Natural killer cell treated with Interleukin-12 subunit alpha and Interleukin-12 subunit beta and Interleukin-15 and Interleukin-18, amount 100 ng/mL, for 72 hours (primary cell): Measurements from ENCODE around the gene MKKS. TPM values are rescaled to one million over a fixed set of nuclear protein-coding genes. Genes with fewer than 3 reads are reported as not detected.
A peak's percentile ranks its signal among the peaks of the same experiment; 100 is the strongest.
"Not testable (repeated sequence)": the region's sequence is repeated elsewhere in the genome, so short reads cannot be mapped to it uniquely, and the experiment has no call there.

ENCODE experiments used
- ATAC-seq, 2 donors: fragments of 150-1000 bp; cut with Tn5 transposase in 1 of 2; sonication (Bioruptor Pico), chemical (Tn5 transposase) in 1 of 2; 2 replicates each; pipeline ENCODE4 v1.10.0; 2021
- DNase-seq: peaks from one replicate; pipeline ENCODE4 v3.0.0; 2022; ENCODE audit warnings: low spot score
- H3K27ac Mint-ChIP-seq, 2 donors: 1 replicate in 1 of 2; 2 replicates in 1 of 2; pipeline ENCODE4 v1.8.0; 2022; ENCODE audit warnings: mixed read lengths in 2 of 2, mild to moderate bottlenecking in 1 of 2, moderate library complexity in 1 of 2
- H3K27me3 Mint-ChIP-seq, 2 donors: 1 replicate in 1 of 2; 2 replicates in 1 of 2; pipeline ENCODE4 v1.8.0; 2022; ENCODE audit warnings: mixed read lengths in 2 of 2
- H3K36me3 Mint-ChIP-seq: one replicate; pipeline ENCODE4 v1.8.0; 2022; ENCODE audit warnings: mixed read lengths
- H3K4me1 Mint-ChIP-seq, 2 donors: 1 replicate in 1 of 2; 2 replicates in 1 of 2; pipeline ENCODE4 v1.8.0; 2022; ENCODE audit warnings: low read depth in 2 of 2, mixed read lengths in 2 of 2, mild to moderate bottlenecking in 1 of 2
- H3K4me3 Mint-ChIP-seq: one replicate; pipeline ENCODE4 v1.8.0; 2022; ENCODE audit warnings: mixed read lengths
- H3K9me3 Mint-ChIP-seq: 2 replicates; pipeline ENCODE4 v1.8.0; 2022; ENCODE audit warnings: mixed read lengths
- total RNA-seq, 2 donors: library from RNA; stranded (reverse); gene quantifications; one replicate each; pipeline ENCODE4 v1.2.3, GENCODE V29; 2022

Gene MKKS
- total RNA-seq, 2 donors from 2014 or later, result 5.6 to 5.7 TPM

DNA sequence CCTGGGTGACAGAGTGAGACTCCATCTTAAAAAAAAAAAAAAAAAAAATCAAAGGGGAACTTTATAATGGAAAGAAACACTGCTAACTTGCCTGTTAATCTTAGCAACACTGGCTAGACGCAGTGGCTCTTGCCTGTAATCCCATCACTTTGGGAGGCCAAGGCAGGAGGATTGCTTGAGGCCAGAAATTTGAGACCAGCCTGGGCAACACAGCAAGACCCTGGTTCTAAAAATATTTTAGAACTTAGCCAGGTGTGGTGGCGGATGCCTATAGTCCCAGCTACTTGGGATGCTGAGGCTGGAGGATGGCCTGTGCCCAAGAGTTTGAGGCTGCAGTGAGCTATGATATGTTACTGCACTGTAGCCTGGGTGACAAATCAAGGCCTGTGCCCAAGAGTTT is 16.8 kb downstream of the MKKS start:
- DNase-seq, H3K4me3 Mint-ChIP-seq, ATAC-seq, H3K36me3 Mint-ChIP-seq, H3K27me3 Mint-ChIP-seq, H3K9me3 Mint-ChIP-seq, H3K4me1 Mint-ChIP-seq: not testable (repeated sequence)
- peak overlapping the region in 1 of 2 donors; percentile 24 for H3K27ac Mint-ChIP-seq

DNA sequence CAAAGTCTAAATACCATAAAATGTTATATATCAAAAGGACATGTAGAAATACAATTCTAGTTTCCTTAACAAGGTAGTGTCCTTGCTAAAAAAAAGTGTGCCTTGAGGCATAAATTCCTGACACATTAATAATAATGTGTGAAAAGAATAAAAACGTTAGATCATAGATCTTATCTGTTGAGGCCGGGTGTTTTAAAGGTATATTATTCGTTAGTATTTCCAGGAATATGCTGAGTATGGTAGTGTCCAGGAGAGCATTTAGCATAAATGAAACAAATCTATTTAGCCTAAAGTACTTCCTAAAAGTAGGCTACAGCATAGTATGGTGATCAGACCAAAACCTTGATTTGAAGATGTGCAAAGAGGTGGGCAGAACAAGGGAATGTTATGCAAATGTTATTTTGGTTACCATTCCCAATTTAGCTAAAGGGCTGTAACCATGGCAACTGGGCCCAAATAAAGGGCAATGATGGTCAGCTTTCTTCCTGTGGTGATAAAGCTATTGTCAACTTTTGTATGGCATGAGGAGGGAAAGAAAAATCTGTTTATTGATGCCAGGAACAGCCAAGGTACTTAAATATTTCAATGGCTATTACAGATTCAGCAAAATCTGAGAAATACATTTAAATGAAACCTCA is 18.9 kb downstream of the MKKS start:
- Mint-ChIP-seq H3K4me3 (no peak overlapping the region), H3K27ac (no peak overlapping the region), H3K27me3 (no peaks in the 10 kb centered on the region), H3K9me3 (no peaks in the 10 kb centered on the region), H3K4me1 (peaks cover 7% of the 10 kb centered on the region in 2 donors), H3K36me3 (peaks cover 7% of the 10 kb centered on the region)
- no peak for DNase-seq
- ATAC-seq, result no peak

DNA sequence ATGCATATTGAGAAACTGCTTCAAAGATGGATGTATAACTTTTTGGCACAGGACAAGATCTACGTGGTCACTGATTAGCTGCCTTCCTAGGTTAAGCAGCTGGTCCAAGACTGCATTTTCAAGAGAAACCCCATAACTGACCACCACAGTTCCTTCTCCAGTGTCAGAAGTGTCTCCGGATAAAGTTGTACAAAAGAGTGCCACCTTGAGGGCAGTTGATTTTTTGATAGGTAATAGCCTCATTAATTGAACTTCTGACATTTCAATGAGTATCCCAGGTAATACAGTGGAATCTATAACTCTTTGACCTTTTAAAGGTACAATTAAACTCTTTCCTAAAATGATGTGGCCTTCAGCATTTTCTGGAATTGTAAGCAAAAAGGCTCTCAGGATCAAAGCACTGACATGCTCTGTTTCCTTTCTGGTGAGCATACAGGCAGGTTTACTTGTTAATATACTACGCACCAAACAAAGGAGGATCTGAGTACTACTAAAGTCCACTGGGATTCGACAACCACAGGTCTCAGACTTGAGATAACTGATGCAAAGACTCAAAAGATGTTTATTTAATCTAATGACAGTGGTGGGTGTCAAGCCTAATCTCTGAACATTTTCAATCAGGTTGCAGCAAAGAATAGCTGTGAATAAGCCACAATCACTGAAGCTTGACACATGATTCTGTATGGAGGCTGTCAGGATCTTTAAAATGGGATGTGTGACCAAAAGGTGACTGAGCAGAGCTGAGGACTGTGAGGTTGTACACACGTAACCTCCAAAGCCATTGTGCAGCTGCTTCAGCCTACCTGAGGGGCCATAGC is 21.2 kb downstream of the MKKS start:
- no peaks in the 10 kb centered on the region for H3K9me3 Mint-ChIP-seq

DNA sequence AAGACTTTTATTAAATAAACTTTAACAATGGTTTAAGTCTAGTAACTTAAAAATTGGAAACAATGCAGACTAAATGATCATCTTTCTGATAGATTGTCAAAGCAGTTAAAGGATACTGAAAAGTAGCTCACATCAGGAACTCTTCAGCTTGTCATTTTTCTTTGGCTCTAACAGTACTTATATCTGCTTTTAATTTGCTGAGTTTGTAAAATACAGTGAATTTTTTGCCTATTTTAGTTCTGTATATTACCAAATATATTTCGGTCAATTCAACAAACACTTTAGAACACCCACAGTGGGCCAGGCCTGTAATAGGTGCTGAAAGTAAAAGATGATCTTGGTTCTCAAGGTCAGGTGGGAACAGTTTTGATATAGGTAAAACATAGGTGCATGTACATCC is 22.3 kb downstream of the MKKS start:
- Mint-ChIP-seq H3K4me1 (peaks cover 0 to 4% of the 10 kb centered on the region in 2 donors), H3K27me3 (no peaks in the 10 kb centered on the region)

More for the DNA sequence above, 21.2 kb downstream of the MKKS start:
- H3K27ac Mint-ChIP-seq, result no peak overlapping the region
- no peaks in the 10 kb centered on the region for H3K27me3 Mint-ChIP-seq
- H3K36me3 Mint-ChIP-seq, result peaks cover 5% of the 10 kb centered on the region
- ATAC-seq, result no peak
- H3K4me1 Mint-ChIP-seq, result peaks cover 5 to 7% of the 10 kb centered on the region in 2 donors
- no peak overlapping the region for H3K4me3 Mint-ChIP-seq
- no peak for DNase-seq

DNA sequence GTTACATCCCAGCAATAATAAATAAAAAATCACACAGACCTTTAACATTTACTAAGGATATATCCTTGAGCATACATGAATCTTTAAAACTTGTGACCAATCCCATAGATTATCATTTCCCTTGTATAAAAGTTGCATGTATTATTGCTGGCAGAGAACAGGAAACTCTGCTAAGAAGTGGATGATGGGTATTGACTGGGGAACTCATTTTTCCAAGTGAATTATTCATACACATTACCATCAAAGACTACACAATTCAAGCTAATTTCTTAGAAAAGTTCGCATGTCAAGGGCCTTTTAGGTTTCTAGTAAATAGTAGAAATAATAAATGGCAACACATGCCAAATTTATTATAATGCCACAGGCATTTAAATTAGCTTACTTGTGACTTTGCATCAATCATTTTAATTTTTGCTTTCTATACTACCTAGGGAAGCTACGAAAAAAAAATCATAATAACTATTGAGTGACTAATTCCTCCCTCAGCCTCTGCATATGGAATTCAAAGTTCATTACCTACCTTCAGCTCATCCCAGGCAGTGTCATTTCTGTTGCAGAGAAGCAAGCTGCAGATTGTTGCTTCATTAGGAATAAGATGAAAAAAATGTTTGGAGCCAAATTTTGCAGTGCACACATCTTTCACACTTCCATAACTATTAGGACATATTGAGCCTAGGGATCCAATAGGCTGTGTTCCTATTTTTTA is 25.8 kb downstream of the MKKS start:
- Mint-ChIP-seq H3K4me3 (no peak overlapping the region), H3K36me3 (no peaks in the 10 kb centered on the region), H3K27ac (no peak overlapping the region), H3K4me1 (peaks cover 0 to 2% of the 10 kb centered on the region in 2 donors), H3K27me3 (no peaks in the 10 kb centered on the region), H3K9me3 (no peaks in the 10 kb centered on the region)
- DNase-seq, result no peak
- no peak for ATAC-seq

More for the DNA sequence above, 22.3 kb downstream of the MKKS start:
- DNase-seq, result no peak
- Mint-ChIP-seq H3K4me3 (no peak overlapping the region), H3K27ac (no peak overlapping the region), H3K36me3 (no peaks in the 10 kb centered on the region), H3K9me3 (no peaks in the 10 kb centered on the region)
- no peak for ATAC-seq

DNA sequence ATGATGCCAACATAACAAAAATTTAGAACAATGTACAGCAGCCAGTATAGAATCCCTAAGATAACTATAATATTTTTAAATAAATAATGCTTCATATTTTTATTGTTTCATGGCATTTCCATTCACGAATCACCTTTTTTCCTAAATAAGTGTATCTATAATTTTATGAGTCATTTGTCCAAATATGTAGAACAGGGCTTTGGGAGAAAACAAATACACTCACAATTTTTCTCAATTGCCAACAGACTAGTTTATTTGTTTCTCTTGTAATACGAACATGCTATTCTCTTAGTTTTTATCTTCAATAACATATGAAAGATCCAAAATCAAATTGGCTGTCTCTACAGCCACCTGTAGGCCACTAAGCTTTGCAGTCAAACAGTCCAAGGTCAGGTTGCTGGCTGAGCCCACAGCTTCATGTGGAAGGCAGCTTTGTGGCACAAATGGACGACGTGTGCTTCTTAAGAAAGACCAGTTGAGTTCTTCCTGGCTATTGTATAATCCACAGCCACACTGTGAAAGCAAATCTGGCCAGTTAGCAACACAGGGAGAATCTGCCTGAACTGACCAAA is 29.0 kb downstream of the MKKS start:
- Mint-ChIP-seq H3K4me1 (peaks cover 0 to 3% of the 10 kb centered on the region in 2 donors), H3K36me3 (no peaks in the 10 kb centered on the region), H3K9me3 (no peaks in the 10 kb centered on the region), H3K27me3 (no peaks in the 10 kb centered on the region), H3K4me3 (no peak overlapping the region), H3K27ac (no peak overlapping the region)
- no peak for ATAC-seq
- no peak for DNase-seq

DNA sequence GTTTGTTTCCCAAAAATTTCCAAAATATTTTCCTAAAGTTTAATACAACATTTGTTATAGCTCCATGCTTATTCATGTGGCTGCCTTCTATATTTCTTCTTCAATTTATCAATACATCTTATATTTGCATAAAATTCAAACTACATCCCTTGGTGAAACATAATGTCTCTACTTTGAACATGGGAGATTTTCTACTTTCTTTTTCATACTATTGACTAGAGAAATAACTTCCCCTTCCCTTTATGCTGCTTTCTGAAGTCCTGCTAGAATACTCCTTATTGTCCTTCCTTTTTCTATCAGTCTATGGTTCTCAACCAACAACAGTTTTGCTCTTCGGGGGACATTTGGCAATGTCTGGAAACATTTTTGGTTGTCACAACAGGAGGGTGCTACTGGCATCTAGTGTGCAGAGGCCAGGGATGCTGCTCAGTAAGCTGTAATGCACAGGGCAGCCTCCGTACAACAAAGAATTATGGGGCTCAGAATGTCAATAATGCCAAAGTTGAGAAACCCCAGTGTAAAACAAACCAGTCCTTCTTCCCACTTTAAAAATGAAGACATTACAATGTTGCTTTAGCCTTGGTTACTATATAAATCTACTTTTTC is 29.9 kb downstream of the MKKS start:
- Mint-ChIP-seq H3K36me3 (no peaks in the 10 kb centered on the region), H3K27me3 (no peaks in the 10 kb centered on the region), H3K9me3 (no peaks in the 10 kb centered on the region), H3K4me3 (no peak overlapping the region), H3K27ac (no peak overlapping the region), H3K4me1 (peaks cover 0 to 3% of the 10 kb centered on the region in 2 donors)
- DNase-seq, result no peak
- ATAC-seq, result no peak

DNA sequence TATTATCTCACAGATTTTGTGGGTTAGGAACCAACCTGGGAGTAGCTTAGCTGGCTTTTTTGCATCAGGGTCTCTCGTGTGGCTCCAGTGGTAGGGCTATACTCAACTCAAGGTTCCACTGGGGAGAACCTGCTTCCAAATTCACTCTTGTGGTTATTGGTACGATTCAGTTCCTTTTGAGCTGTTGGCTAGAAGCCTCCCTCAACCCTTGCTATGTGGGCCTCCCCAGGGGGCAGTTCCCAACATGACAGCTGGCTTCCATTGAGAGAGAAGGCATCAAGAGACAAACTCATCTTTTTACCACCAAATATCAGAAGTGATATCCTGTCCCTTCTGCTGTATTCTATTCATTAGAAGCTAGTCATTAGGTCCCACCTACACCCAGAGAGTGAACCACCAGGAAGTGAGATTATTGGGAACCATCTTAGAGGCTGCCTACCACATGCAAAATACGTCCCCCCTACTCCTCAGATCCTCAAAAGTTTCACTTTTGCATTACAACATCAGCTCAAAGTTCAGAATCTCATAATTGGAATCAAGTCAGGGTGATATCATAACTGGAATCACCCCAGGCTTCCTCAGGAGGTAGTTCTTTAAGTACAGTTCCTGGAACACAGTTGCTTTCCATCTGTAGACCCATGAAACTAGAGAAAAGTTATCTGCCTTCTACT is 30.9 kb downstream of the MKKS start:
- no peaks in the 10 kb centered on the region for H3K9me3 Mint-ChIP-seq
- no peak overlapping the region for H3K27ac Mint-ChIP-seq
- H3K36me3 Mint-ChIP-seq, result no peaks in the 10 kb centered on the region
- ATAC-seq, result no peak
- H3K27me3 Mint-ChIP-seq, result no peaks in the 10 kb centered on the region
- H3K4me1 Mint-ChIP-seq, result peaks cover 0 to 3% of the 10 kb centered on the region in 2 donors
- DNase-seq, result no peak
- no peak overlapping the region for H3K4me3 Mint-ChIP-seq

DNA sequence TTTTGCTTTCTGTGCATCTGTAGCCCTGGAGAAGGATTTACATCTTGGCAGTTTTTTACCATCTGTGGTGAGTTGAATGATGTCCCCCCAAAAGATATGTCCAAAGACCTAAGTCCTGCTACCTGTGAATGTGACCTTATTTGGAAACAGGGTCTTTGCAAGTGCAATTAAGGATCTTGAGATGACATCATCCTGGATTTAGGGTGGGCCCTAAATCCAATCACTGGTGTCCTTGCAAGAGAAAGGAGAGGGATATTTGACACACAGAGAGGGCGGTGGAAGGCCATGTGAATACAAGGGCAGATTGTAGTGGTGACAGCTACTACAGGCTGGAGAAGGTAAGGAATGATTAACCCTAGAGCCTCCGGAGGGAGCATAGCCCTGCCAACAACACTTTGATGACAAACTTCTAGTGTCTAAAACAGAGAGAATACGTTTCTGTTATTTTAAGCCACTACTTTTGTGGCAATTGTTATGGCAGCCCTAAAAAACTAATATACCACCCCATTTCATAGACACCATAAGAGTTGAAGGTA is 35.1 kb downstream of the MKKS start:
- ATAC-seq (no peak), DNase-seq (no peak)
- no peaks in the 10 kb centered on the region for H3K36me3 Mint-ChIP-seq
- no peak overlapping the region for H3K4me3 Mint-ChIP-seq
- no peaks in the 10 kb centered on the region for H3K9me3 Mint-ChIP-seq
- peaks cover 0 to 3% of the 10 kb centered on the region in 2 donors for H3K4me1 Mint-ChIP-seq
- no peak overlapping the region for H3K27ac Mint-ChIP-seq
- H3K27me3 Mint-ChIP-seq, result no peaks in the 10 kb centered on the region

DNA sequence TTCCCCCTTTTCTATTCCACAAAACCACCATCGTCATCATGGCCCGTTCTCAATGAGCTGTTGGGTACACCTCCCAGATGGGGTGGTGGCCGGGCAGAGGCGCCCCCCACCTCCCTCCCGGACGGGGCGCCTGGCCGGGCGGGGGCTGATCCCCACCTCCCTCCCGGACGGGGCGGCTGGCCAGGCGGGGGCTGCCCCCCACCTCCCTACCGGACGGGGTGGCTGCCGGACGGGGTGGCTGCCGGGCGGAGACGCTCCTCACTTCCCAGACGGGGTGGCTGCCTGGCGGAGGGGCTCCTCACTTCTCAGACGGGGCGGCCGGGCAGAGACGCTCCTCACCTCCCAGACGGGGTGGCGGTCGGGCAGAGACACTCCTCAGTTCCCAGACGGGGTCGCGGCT is 39.3 kb downstream of the MKKS start:
- not testable (repeated sequence) for H3K27ac Mint-ChIP-seq

DNA sequence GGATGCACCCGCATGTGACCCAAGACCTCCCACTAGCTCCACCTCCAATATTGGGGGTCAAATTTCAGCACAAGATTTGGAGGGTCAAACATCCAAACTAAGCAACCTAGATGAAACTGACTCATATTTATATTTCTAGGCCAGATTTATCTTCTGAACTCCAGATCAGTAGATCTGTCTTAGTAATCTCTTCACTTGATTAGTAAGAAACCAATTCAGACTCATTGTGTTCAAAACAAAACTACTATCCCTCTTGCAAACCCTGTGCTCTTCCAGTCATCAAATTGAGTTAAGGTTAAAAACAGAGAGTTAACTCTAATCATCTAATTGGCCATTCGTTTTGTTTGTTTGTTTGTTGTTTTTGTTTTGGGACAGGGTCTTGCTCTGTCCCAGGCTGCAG is 43.3 kb downstream of the MKKS start:
- no peak for DNase-seq
- no peak for ATAC-seq
- Mint-ChIP-seq H3K9me3 (no peaks in the 10 kb centered on the region), H3K36me3 (no peaks in the 10 kb centered on the region), H3K4me3 (no peak overlapping the region), H3K27ac (no peak overlapping the region), H3K4me1 (no peaks in the 10 kb centered on the region), H3K27me3 (peaks cover 8 to 12% of the 10 kb centered on the region in 2 donors)

More for the DNA sequence above, 39.3 kb downstream of the MKKS start:
- not testable (repeated sequence) for ATAC-seq, H3K27me3 Mint-ChIP-seq, H3K36me3 Mint-ChIP-seq, H3K4me1 Mint-ChIP-seq, DNase-seq, H3K9me3 Mint-ChIP-seq, H3K4me3 Mint-ChIP-seq

DNA sequence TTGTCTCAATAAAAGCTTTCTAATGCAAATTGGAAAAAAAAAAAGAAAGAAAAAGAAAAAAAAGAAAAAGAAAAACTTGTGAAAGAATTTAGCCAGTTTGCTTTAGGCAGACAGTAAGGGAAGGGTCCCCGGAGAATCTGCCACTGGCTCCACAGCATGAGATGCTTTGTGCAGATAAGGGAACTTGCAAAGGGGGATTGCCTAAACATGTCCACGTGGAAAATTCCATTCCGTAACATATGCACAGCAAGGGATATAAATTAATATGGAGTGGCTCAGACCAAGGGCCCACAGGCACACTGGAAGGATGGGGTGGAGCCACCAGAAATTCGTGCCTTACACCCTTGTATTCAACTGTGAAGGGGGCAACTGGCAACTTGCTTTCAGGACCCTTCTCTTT is 45.4 kb downstream of the MKKS start:
- H3K4me3 Mint-ChIP-seq, result no peak overlapping the region
- ATAC-seq, result no peak

DNA sequence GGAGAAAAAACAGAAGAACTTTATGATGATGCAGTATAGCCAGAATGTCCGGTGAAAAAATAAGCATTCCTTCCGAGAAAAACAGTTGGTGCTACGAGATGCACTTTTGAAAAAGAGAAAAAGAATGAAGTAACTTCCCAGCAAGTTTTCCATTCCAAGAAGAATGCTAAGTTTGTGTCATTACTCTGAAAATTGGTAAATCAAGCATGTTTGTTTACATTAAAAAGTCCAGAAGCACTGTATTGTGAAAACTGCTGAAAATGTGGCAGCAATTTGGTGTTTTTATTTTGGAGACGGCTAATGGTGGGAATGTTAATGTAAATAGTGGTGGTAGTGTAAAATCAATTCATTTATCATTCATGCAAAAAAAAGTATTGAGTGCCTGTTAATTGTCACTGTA is 46.3 kb downstream of the MKKS start:
- no peaks in the 10 kb centered on the region for H3K36me3 Mint-ChIP-seq
- no peaks in the 10 kb centered on the region for H3K4me1 Mint-ChIP-seq
- no peak overlapping the region for H3K4me3 Mint-ChIP-seq
- no peak for ATAC-seq
- no peaks in the 10 kb centered on the region for H3K9me3 Mint-ChIP-seq
- peaks cover 8 to 12% of the 10 kb centered on the region in 2 donors for H3K27me3 Mint-ChIP-seq
- H3K27ac Mint-ChIP-seq, result no peak overlapping the region
- DNase-seq, result no peak

More for the DNA sequence above, 45.4 kb downstream of the MKKS start:
- no peaks in the 10 kb centered on the region for H3K4me1 Mint-ChIP-seq
- DNase-seq, result no peak
- no peaks in the 10 kb centered on the region for H3K36me3 Mint-ChIP-seq
- peaks cover 8 to 12% of the 10 kb centered on the region in 2 donors for H3K27me3 Mint-ChIP-seq
- H3K27ac Mint-ChIP-seq, result no peak overlapping the region
- no peaks in the 10 kb centered on the region for H3K9me3 Mint-ChIP-seq
